DMS79 treated with DMSO at 0.1 percent for 48 hours (cell line): ENCODE measurements around the gene CC2D2A.
A peak's percentile ranks its signal among the peaks of the same experiment; 100 is the strongest.

Source experiments
- DNase-seq: peaks from one replicate; lab custom pipeline; 2025; lab: John Stamatoyannopoulos, UW

The CC2D2A gene

GRCh38 chr4:15469402-15470127 is at the start of gene CC2D2A:
TSS of gene CC2D2A (plus strand) at chr4:15469882. CDS start at chr4:15475933, 6,051 bp downstream.
- peak; percentile 7 for DNase-seq

- no peak for DNase-seq
These were observed 49.0 kb upstream of the CC2D2A start for GRCh38 chr4:15420642-15421041.

GRCh38 chr4:15423285-15423711 is 46.4 kb upstream of the CC2D2A start:
- no peak for DNase-seq

DNA sequence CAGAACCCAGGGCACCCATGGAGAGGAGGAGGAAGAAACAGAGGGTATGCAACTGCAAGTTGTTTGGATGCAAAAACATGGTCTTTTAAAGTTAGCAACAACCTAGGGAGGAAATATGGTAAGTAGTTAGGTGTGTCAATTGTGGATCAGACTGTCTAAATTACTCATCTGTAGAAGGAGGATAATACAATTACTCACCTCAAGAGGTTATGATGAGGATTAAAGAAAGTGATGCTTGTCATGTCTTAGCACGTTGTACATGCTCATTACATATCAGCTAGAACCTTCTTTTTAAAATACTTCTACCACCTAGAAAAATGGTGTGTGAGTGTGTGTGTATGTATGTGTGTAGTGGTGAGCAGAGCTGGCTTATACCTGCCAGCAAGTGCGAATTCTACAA is 44.2 kb upstream of the CC2D2A start:
- no peak for DNase-seq

DNA sequence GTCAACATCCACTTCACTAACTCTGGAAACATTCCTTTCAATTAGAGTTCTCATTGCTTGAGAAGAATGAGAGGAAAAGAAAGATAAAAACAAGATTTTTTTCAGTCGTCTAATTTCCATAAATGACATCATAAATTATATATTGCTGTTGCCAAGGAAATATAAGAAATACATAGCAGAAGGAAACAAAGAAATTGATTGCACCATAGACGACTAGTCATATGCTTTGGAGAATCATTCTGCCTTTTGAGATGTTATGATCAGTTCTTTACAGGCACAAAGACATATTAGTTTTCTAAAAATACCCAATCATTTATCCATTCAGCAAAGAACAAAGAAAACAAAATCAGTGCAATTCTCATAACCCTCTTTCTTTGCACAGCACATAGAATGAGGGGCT is 42.5 kb upstream of the CC2D2A start:
- DNase-seq = no peak

GRCh38 chr4:15427701-15428100 is 42.0 kb upstream of the CC2D2A start, which contains the start of gene C1QTNF7:
TSS of gene C1QTNF7 (plus strand) at chr4:15428033. CDS start at chr4:15435744, 7,711 bp downstream.
- DNase-seq = no peak

- DNase-seq = no peak
These were observed 41.1 kb upstream of the CC2D2A start for GRCh38 chr4:15428611-15429010.

GRCh38 chr4:15434091-15434490 is 35.6 kb upstream of the CC2D2A start:
- DNase-seq = no peak

DNA sequence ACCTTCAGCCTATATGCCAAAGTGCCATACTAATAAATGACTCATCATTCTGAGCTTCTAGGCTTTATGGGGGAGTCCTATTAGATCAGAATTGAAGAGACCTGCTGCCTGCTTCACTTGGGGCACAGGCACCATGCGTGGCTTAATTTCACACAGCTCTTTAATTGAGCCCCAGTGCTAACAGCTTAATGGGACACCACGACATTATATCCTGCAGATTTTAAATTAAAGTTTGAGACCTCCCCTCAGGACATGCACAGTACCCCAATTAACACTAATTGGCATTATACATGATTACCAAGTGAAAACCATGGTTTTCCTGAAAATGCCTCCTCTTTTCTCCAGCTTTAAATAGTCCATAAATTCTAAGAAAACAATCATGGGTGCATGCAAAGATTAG is 35.0 kb upstream of the CC2D2A start:
- DNase-seq = no peak

- no peak for DNase-seq
These were observed 33.2 kb upstream of the CC2D2A start for GRCh38 chr4:15436513-15436912.

DNA sequence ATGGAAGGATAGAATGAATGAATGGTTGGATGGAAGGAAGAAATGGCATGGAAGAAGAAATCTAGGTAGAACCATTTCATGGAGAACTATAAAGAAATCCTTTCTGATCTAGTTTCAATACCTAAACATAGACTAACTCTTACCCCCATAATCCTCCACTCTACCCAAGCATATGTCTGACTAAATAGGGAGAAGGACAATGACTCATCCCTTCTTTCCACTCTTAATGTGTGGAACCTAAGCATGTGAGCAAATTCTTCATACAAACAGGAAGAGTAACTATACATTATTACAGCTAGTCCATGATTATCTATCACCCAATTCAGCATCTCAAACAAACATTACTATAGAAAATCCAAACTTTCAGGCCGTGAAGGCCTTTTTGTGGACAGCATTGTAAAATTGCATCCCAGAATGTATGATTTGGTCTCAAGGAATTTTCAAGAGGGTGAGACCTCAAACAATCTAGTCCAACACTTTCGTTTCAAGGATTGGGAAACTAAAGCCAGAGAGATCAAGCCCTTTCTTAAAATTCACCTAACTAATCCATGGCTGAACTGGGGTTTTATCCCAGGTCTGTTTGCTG is 30.6 kb upstream of the CC2D2A start:
- no peak for DNase-seq

DNA sequence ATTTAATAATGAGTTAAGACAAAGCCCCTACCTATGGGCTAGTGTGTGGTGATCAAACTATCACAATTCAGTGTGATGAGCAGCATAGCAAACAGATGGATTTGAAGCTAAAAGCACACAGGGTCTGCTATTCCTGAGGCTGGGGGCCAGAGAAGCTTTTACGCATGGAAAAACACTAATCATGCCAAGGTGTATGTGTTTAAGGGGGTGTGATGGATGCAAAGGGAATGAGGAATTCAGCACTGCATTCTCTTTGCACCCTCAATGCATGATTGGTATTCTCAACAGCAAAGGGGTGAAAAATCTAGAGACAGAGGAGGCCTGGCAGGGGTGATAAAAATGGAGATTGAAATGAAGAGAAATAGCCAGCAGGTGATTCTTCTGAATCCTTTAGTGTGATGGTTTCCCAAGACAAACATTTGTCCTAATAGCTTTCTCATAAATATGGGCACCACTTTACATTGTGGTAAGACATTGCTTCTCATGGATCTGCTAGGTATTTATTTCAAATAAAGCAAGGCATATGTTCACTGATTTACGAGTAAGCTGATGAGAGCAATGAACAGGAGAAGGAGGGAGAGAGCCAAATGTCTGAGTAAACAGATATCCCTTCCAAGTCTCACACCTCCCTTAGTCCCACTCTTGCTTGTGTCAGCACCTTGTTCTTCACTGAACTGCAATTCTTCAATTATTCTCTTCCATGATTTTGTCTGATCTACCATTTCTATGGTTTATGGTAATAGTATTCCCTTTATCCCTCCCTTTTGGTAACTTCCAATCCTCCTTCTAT is 26.1 kb upstream of the CC2D2A start:
- DNase-seq = no peak

GRCh38 chr4:15444276-15444675 is 25.4 kb upstream of the CC2D2A start:
- no peak for DNase-seq

GRCh38 chr4:15444879-15445547 is 24.7 kb upstream of the CC2D2A start:
- DNase-seq = no peak

GRCh38 chr4:15451181-15451865 is 18.4 kb upstream of the CC2D2A start:
- DNase-seq = no peak

DNA sequence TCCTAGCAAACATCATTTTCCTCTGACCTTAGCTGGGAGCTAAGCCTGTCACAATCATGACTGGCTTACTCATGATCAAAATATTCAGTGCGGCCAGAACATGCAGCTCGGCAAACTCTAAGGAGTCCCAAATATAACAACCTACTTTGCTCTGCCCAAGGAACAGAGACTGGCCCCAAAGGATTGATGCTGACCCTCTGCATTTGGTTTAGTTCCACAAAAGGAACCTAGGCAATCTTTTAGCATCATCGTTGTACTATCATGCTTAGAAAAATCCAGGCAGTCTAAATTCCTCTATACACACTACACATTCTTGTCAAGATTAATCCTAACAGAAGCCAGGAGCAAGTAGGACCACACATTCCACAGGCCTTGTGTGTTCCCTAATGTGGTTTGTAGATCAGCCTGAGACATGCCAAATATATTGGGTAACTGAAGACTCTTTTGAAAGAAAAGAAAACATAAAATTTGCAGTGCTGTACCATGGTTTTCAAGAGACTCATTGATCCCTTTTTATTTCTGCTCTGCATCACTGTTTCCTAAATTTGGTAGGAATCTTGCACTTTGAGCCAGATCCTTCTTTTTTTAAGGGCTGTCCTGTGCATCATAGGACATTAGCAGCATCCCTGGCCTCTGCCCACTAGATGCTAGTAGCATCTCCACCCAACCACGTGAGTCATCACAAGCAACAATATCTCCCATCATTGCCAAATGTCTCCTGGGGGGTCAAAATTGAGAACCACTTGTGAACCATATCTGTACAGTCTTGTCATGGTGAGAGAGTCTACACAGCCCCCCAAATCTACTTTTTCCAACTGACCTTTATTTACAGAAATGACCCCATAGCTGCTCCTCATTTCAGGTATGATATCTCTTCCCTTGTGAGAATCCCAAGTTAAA is 17.6 kb upstream of the CC2D2A start:
- no peak for DNase-seq

DNA sequence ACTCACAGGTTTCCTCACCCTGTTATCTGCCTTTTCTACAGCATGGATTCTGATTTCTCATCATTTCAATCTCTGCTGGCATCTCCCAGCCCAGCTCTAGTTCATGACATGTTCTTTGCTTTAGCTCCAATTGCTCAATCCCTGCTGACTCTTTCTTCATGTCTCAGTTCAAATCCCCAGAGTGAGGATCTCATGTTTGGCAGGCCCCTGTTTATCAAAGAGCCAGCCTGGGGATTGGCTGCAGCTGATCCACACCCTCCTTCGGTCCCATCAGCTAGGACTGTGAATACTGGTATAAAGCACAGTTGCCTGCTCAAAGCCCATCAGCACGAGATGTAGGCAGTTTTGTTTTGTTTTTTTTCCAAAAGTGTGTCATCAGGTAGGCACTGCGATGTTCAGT is 14.4 kb upstream of the CC2D2A start:
- DNase-seq = no peak

GRCh38 chr4:15457406-15458201 is 12.1 kb upstream of the CC2D2A start:
- no peak for DNase-seq

DNA sequence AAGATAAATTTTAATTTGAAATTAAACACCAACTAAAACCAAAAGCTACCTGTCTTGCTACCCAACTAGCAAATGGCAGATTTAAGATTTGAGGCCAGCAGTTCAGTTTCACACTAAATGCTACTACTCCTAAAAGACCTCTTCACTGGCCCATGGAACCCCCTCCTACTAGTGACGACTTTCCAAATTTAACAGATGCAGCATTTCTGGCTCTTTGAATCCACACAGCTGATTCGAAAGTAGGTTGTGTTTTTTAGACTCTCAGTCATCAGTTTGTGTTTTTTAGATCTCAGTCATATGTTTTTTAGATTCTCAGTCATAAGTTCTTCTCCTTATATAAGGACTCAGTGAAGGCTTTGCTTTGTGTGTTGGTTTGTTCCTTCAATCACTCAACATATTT is 11.1 kb upstream of the CC2D2A start:
- DNase-seq = no peak

DNA sequence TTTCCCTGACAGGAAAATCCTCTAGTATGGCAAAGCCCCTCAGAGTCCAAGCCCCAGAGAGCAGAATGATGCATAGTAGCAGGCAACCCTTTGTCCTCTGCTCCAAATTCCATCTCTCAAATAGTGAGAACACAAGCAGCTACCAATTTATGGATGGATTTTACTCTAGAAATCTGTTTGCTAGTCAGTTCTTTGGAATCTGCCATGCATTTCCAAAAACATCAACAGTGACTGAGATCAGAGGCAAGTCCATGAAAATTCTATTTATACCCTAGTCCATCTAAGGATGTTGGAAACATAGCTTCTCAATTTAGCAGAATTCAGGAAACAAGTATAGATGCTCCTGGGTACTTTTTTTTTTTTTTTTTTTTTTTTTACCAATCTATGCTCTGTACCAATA is 10.0 kb upstream of the CC2D2A start:
- no peak for DNase-seq
